ENCODE data around the gene EPHB1.
"Not testable (repeated sequence)": the region's sequence is repeated elsewhere in the genome, so short reads cannot be mapped to it uniquely, and the experiment has no call there.

EPHB1 gene

GRCh38 chr3:135057996-135058395 is 262.9 kb downstream of the EPHB1 start:
- DNase-seq (ENCODE audit: low read depth), result no peak
- no peak overlapping the region for H3K4me3 ChIP-seq (ENCODE audit: low read depth, low read length)
- TF ChIP-seq CTCF (IDR thresholded peaks at IDR 0.05; ENCODE audit: low read depth, low read length, missing control alignments), result no peak
- in situ Hi-C loops (cut with HindIII; ENCODE audit: low sequenced_read_pairs), result no loop called here

- no peak for DNase-seq (ENCODE audit: low read depth)
These were observed 264.5 kb downstream of the EPHB1 start for GRCh38 chr3:135059580-135059979.

GRCh38 chr3:135066844-135067727 is 272.0 kb downstream of the EPHB1 start:
- DNase-seq (ENCODE audit: low read depth); in situ Hi-C loops (cut with HindIII; ENCODE audit: low sequenced_read_pairs); H3K4me3 ChIP-seq (ENCODE audit: low read depth, low read length): not testable (repeated sequence)

More at GRCh38 chr3:135059580-135059979, 264.5 kb downstream of the EPHB1 start:
- in situ Hi-C loops (cut with HindIII; ENCODE audit: low sequenced_read_pairs), result no loop called here
- no peak for TF ChIP-seq CTCF (IDR thresholded peaks at IDR 0.05; ENCODE audit: low read depth, low read length, missing control alignments)
- no peak overlapping the region for H3K4me3 ChIP-seq (ENCODE audit: low read depth, low read length)

- TF ChIP-seq CTCF (IDR thresholded peaks at IDR 0.05; ENCODE audit: low read depth, low read length, missing control alignments), result no peak
- H3K4me3 ChIP-seq (ENCODE audit: low read depth, low read length), result no peak overlapping the region
- in situ Hi-C loops (cut with HindIII; ENCODE audit: low sequenced_read_pairs), result no loop called here
- DNase-seq (ENCODE audit: low read depth), result no peak
These were observed 273.0 kb downstream of the EPHB1 start for GRCh38 chr3:135068011-135068410.

GRCh38 chr3:135069406-135069805 is 274.3 kb downstream of the EPHB1 start:
- in situ Hi-C loops (cut with HindIII; ENCODE audit: low sequenced_read_pairs), result no loop called here
- DNase-seq (ENCODE audit: low read depth), result no peak
- TF ChIP-seq CTCF (IDR thresholded peaks at IDR 0.05; ENCODE audit: low read depth, low read length, missing control alignments), result no peak
- no peak overlapping the region for H3K4me3 ChIP-seq (ENCODE audit: low read depth, low read length)

- in situ Hi-C loops (cut with HindIII; ENCODE audit: low sequenced_read_pairs), result no loop called here
- H3K4me3 ChIP-seq (ENCODE audit: low read depth, low read length), result no peak overlapping the region
- DNase-seq (ENCODE audit: low read depth), result no peak
- no peak for TF ChIP-seq CTCF (IDR thresholded peaks at IDR 0.05; ENCODE audit: low read depth, low read length, missing control alignments)
These were observed 276.4 kb downstream of the EPHB1 start for GRCh38 chr3:135071483-135071882.

- in situ Hi-C loops (cut with HindIII; ENCODE audit: low sequenced_read_pairs), result no loop called here
- no peak for TF ChIP-seq CTCF (IDR thresholded peaks at IDR 0.05; ENCODE audit: low read depth, low read length, missing control alignments)
- H3K4me3 ChIP-seq (ENCODE audit: low read depth, low read length), result no peak overlapping the region
- no peak for DNase-seq (ENCODE audit: low read depth)
These were observed 277.4 kb downstream of the EPHB1 start for GRCh38 chr3:135072431-135072830.
